GM19351 (cell line): ENCODE results near the gene SPDYE1.
"Not testable (repeated sequence)": the region's sequence is repeated elsewhere in the genome, so short reads cannot be mapped to it uniquely, and the experiment has no call there.

Source experiments
- ATAC-seq: cut with Tn5 transposase; IDR thresholded peaks from one replicate; pipeline ENCODE4 v1.9.1; 2021; ENCODE audit warnings: mild to moderate bottlenecking, moderate library complexity; ENCODE audit not compliant: unreplicated experiment

The SPDYE1 gene

DNA sequence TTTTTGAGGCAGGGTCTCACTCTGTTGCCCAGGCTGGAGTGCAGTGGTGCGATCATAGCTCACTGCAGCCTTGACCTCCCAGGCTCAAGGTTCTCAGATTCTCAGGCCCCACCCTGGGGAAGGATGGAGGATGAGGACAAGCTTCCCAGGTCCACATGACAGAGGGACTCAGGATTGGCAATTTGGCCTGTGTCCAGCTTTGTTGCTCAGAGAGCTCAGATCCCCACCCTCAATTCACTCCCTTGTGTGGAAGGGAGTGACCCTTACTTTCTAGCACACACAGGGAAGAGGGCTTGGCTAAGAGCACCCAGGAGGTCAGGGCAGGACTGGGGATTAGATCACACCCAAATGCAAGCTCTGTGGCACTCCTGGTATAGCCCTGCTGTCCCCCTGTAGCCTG lies 6.9 kb upstream of the SPDYE1 start:
- not testable (repeated sequence) for ATAC-seq

DNA sequence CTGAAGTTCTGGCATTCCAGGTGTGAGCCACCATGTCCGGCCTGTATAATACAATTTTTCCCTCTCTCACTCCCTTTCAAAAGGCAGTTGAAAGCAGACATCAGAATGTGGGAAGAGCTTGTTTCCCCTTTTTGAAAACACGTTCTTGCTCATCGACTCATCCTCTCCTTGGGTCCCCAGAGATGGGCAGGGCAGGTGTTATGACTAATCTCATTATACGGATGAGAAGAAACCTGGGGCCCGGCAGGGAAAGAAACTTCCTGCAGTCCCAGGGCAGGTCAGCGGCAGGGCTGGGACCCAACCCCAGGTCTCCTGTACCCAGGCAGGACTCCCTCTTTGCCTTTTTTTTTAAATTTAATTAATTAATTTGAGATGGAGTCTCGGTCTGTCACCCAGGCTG lies 4.8 kb upstream of the SPDYE1 start:
- ATAC-seq, result peak; percentile 92

DNA sequence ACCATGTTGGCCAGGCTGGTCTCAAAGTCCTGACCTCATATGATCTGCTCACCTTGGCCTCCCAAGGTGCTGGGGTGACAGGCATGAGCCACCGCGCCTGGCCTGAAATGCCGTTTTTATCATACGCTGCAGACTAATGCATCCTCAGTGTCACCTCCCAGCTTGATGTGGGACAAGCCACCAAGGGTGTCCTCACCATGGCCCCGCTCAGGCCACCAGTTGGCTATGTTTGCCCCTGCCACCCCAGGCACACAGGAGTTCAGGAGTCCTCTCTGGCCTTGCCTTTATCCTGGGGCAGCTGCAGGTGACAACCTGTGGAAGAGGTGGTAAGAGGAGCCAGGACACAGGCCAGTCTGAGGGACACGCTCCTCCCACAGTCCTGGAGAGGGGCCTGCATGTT lies 3.0 kb upstream of the SPDYE1 start:
- ATAC-seq, result not testable (repeated sequence)

DNA sequence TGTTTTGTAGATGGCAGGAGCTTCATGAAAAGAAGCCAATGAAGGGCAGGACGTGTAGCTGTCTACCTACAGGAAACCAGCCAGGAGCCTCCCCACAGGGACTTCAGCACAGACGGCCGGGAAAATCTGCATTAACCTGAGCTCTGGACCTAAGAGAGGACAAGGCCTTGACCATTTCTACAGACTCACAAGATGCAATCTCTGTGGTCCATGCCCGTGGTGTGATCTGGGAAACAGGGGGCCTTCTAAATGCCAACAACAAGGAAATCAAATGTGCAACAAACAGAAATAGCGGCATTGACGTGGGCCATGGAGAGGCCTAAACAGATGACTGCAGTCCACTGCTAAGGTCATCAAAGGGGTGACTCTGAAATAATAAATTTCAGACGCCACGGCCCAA lies 14.4 kb downstream of the SPDYE1 start:
- not testable (repeated sequence) for ATAC-seq

DNA sequence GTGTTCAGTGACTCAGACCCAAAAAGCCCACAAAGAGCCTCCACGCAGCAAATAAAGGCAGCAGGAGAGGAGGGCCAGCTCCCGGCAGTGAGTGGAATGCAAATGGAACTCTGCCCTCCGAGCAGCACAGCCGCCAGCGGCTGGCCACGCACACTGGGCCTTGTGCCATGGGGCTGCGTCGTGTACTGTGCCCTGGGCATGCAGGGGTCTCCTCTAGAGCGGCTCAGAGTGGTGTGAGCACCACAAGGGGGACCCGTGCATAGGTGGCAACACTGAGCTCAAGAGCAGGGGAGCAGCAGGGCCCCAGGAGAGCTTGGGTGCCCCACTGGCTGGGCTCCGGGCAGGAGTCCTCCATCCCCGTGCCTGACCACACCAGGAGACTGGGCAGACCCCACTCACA lies 17.4 kb downstream of the SPDYE1 start:
- not testable (repeated sequence) for ATAC-seq

DNA sequence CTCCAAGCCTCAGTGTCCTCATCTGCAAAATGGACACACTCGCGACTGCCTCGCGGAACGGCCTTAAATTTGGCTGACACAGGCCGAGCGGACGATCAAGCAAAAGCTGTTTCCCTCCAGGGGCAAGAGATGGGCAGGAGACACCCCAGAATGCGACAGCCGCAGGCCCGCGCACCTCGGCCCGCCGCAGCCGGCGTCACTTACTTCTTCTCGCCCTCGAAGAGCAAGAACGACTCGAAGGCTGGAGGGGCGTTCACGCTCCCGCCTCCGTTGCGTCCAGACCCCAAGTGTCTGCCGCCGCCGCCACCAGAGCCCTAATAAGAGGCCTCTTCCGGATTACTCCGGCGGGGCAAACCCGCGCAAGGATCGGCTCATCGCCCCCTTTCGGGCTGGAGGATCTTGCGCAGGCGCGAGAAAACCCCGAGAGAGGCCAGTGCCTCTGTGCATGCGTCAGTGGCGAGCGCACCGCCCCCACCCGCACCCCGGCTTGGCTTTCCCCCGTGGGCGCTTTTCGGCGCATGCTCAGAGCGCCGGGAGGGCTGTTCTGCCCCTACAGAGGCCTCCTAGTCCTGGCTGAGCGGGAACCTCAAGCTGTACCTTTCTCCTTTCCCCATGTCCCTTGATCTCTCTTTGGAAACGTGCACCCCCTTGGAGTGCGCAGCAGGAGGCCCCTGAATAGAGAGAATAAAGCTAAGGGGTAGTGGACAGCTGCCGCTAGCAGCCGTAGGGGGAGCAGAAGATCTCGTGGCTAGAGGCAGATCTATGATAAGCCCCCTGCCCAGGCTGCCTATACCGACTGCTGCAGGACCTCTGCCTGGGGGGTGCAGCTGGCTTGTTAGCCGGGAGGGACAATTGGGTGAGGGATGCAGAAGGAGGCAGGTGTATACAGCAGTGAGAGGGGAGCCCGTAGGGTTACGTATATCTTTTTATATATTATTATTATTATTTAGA lies 21.4 kb downstream of the SPDYE1 start:
- peak; percentile 93 for ATAC-seq

DNA sequence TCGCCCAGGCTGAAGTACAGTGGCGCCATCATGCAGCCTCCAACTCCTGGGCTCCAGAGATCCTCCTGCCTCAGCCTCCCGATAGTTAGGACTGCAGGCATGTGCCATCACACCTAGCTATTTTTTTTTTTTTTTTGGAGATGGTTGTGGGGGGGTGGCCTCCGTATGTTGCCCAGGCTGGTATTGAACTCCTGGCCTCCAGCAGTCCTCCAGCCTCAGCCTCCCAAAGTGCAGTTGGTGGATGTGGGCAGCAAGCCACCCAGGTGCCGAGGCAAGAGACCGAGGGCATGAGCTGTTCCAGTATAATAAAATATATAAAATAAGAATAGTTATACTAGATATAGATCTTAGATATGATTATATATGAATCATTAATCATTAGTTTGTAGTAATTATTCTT lies 22.1 kb downstream of the SPDYE1 start:
- not testable (repeated sequence) for ATAC-seq

DNA sequence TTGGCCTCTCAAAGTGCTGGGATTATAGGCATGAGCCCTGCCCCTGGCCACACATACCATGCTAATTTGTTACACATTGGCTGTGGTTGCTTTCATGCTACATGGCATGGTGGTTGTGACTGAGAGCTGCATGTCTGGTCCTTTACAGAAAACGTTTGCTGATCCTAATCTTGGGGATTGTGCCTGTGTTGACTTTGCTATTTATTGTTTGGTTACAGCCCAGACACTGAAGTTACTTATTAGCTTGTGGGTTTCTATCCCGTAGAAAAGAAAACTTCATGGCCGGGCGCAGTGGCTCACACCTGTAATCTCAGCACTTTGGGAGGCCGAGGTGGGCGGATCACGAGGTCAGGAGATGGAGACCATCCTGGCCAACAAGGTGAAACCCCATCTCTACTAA lies 24.4 kb downstream of the SPDYE1 start:
- ATAC-seq, result not testable (repeated sequence)

DNA sequence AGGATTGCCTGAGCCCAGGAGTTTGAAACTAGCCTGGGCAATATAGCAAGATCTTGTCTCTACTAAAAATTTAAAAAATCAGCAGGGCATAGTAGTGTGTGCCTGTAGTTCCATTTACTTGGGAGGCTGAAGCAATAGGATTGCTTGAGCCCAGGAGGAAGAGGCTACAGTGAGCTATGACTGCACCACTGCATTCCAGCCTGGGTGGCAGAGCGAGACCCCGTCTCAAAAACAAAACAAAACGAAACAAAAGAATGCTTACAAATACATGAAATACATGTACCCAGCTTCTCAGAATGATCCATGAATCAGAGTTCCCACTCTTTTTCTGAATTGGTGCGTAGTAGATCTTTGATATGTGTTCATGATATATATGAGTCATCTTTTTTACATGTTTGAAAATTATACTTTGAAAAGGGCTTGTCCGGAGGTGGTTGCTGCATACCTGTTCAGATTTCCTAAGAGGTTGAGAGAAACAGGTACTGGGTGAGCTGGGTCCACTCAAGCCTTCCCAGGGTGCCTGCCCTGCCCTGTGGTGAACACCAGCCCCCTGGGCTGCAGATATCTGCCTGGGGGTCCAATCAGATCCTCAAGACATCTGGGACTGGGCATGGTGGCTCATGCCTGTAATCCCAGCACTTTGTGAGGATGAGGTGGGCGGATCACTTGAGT lies 25.2 kb downstream of the SPDYE1 start:
- ATAC-seq, result not testable (repeated sequence)

DNA sequence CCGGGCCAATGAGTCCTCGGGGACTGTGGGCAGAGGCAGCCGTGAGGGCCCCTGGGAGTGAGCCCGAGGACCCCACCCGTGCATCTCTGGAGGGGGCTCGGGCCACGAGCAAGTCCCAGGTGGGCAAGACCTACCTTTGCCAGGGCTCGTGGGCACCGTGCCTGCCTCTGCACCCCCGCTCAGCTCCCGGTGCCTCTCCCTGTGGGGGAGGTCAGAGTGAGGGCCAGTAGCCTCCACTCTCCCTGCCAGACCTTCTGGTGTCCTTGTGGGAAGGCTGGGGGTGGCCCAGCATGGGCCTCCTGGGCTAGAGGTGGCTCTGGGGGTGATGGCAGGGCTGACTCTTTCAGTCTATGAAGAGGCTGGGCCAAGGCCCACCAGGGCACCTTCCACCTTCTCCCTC lies 31.7 kb downstream of the SPDYE1 start:
- ATAC-seq, result not testable (repeated sequence)

DNA sequence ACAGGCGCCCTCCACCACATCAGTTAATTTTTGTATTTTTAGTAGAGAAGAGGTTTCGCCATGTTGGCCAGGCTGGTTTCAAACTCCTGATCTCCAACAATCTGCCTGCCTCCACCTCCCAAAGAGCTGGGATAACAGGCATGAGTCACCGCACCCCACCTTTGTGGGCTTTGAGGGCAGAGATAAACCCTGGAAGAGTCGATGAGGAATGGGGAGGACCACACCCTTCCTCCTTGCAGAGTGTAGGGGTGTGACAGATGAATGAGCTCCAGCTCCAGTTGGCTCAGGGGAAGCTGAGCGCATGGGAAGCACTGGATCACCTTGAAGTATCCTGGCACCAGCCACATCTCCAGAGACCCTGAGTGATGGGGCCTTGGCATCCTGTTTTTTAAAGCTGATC lies 32.3 kb downstream of the SPDYE1 start:
- not testable (repeated sequence) for ATAC-seq

DNA sequence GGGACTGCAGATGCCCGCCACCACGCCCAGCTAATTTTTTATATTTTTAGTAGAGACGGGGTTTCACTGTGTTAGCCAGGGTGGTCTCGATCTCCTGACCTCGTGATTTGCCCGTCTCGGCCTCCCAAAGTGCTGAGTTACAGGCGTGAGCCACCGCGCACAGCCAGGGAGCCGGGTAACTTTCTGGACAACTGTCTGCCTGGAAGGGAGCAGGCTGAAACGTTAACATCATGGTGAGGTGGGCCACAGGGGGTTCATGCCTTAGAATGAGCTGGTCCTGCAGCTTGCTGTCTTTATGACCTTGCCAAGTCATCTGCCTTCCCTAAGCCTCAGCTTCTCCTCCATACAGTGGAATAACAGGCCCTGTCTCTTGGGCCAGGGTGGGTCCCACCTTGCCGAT lies 33.6 kb downstream of the SPDYE1 start:
- not testable (repeated sequence) for ATAC-seq

DNA sequence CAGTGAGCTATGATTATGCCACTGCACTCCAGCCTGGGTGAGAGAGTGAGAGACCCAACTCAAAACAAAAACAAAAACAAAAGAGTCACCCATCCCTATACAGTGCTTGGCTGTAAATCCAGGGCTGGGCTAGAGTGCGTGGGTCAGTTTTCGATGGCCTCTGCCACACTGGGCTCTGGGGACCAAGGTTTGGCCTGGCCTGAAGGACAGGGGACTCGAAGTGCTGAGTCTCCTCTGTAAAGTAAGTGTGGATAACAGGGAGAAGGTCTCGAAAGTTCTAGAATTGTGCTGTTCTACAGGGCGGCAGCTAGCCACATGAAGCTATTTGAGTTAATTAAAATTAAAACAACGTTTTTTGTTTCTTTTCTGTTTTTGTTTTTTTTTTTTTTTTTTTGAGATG lies 34.3 kb downstream of the SPDYE1 start:
- not testable (repeated sequence) for ATAC-seq

DNA sequence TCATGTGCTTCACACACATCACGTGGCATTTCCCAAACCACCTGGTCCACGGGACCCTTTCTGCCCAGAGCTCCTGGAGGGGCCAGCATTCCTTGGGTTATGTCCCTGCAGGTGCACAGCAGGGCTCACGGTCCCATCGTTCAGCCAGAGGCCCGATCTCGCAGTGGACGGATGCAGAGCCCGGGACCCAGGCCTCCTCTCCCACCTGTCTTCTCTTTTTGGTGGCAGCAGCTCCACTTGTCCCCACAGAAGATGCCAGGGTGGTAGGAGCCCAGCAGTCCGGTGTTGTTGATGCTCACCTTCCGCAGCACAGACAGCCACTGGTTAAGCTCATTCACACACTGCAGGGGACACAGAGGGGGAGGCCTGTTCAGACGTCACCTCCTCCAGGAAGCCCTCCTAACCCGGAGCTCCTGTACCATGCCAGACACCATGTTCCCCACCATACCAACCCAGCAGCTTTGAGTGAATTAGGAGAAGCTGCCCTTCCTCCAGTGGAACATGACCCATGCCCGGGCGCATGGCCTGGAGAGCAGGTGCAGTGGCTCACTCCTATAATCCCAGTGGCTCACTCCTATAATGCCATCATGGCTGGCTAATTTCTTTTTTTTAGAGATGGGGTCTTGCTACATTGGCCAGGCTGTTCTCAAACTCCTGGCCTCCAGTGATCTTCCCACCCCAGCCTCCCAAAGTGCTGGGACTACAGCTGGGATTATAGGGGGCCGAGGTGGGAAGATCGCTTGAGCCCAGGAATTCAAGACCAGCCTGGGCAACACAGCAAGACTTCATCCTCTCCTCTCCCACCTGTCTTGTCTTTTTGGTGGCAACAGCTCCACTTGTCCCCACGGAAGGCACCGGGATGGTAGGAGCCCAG lies 36.5 kb downstream of the SPDYE1 start:
- not testable (repeated sequence) for ATAC-seq

DNA sequence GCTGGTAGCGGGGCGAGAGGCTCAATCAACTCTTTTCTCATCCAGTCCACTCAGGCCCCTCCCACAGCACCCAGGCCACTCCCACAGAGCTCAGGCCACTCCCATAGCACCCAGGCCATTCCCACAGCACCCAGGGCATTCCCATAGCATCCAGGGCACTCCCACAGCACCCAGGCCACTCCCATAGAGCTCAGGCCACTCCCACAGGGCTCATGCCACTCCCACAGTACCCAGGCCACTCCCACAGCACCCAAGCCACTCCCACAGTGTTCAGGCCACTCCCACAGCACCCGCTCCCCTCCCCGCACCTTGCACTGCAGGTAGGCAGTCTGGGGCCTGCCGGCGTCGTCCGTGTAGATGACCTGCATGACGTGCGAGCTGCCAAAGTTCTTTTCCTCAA lies 38.7 kb downstream of the SPDYE1 start:
- not testable (repeated sequence) for ATAC-seq

DNA sequence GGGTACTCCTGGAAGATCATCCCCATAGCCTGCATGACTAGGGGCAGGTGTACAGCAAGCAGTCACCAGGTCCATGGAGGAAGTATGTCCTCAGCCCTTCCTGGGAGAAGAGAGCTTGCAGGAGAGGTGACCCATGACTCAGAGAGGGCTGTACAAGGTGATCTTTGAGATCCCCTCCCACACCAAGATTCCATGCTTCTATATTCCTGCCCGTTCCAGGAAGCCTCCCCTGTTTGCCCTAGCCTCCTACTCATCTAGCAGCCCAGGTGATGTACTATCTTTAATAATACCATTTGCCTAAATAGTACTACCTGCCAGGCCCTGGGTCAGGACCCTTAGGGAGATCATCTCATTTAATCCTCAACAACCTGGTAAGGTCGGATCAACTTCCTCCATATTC lies 40.3 kb downstream of the SPDYE1 start:
- not testable (repeated sequence) for ATAC-seq

DNA sequence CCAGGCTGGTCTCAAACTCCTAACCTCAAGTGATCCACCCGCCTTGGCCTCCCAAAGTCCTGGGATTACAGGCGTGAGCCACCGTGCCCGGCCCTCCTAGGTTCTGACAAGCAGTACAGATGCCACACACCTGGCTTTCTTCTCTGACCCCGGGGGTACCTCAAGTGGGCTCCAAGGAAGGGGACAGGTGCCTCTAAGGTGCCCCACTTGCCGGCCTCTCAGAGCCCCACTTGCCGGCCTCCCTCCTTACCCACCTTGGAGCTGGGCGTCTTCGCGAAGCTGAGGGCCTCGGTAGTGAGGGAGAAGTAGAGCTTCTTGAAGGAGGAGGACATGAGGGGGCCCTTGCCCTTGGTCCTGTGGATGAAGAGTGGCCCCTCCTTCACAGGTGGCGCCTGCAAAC lies 40.9 kb downstream of the SPDYE1 start:
- ATAC-seq, result not testable (repeated sequence)

DNA sequence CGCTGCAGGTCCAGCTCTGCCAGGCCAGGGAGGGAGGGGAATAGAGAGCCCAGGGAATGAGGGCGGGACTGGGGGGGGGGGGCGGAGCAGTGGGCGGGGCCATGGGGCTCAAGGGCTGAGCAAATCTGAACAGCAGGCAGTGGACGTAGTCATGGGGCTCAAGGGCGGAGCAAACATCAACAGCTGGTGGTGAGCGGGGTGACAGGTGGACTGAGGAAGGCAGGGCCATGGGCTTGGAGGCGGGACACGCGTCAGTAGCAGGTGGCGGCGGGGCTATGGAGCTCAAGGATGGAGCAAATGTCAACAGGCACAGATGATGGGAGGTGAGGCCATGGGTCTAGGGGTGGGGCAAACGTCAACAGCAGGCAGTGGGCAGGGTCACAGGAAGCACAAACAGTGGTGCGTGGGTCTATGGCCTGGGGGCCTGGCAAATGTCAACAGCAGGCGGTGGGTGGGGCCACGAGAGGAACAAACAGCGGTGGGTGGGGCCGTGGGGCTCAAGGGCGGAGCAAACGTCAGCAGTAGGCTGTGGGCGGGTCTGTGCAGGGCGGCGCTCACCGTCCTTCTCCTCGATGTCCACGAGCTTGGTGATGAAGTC lies 41.4 kb downstream of the SPDYE1 start:
- ATAC-seq, result peak; percentile 67

DNA sequence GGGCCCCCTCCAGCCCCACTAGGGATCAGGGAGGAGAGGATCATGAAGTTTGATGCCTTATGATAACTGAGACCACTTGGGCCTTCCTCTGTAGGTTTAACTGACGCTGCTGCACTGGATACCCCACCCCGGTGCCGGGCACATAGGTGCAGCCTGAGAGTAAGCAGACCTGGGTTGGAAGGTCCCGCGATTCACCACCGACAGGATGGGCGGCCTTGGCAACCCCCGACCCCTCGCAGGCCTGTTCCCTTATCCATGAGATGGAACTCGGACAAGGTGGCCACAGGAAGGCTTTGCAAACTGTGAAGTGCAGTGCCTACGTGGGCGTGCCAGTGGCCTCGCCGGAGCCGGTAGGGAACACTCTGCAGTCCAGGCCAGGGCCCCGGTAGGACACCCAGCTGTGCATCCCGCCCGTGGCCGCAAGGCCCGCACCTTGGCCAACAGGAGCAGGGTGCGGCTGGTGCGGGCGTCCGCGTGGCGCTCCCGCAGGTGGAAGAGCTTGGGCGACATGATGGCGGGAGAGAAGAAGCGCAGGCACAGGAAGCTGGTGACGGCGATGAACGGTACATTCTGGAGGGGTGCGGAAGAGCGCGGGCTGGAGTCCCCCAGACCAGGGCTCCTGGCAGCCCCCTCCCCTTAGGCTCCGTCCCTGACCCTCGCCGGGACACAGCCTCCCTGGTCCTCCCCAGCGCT lies 42.2 kb downstream of the SPDYE1 start:
- not testable (repeated sequence) for ATAC-seq

DNA sequence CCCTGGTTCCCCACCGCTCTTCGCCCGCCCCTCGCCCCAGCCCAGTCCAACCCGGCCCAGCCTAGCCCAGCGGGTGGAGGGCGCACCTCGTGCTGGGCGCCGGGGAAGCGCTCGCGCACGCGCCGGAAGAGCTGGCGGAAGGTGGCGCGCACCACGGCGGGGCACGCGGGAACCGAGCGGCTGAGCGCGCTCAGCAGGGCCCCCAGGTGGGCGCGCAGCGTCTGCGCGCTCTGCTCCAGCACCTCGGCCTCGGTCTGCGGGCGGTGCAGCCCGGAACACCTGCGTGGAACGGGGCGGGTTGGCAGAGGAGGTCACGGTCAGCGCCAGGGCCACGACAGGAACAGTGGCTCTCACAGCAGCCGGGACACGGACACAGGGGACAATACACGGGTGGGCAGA lies 42.8 kb downstream of the SPDYE1 start:
- ATAC-seq, result peak; percentile 43
